GM12873 (cell line): ENCODE results near the gene SMCO4.

Source experiments
- TF ChIP-seq, protein P1 (sequence below): IDR thresholded peaks from 2 replicates; pipeline ENCODE4 v1.5.1; 2012; ENCODE audit warnings: low read depth, mild to moderate bottlenecking, moderate library complexity, low read length, control low read depth; ENCODE audit not compliant: insufficient read depth; ENCODE audit errors: missing control alignments

Gene SMCO4

DNA sequence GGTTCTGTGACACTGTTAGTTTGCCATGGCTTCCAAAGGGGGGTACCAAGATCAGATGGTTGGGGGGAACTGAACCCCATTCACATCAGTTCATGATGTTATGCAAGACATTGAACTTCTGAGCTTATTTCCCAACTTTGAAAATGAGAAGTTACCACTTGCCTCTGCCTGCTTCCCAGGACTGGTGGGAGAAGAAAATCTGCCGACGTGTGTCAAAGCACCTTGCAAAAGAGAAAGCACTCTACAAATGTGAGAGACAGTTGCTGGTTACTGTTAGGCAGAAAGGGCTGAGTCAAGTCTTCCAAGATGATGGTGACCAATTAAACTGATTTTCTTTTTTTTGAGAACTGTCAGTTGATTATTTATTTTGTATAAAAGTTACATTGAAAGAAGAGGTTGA is 45.6 kb downstream of the SMCO4 start:
- TF ChIP-seq, protein P1, sequence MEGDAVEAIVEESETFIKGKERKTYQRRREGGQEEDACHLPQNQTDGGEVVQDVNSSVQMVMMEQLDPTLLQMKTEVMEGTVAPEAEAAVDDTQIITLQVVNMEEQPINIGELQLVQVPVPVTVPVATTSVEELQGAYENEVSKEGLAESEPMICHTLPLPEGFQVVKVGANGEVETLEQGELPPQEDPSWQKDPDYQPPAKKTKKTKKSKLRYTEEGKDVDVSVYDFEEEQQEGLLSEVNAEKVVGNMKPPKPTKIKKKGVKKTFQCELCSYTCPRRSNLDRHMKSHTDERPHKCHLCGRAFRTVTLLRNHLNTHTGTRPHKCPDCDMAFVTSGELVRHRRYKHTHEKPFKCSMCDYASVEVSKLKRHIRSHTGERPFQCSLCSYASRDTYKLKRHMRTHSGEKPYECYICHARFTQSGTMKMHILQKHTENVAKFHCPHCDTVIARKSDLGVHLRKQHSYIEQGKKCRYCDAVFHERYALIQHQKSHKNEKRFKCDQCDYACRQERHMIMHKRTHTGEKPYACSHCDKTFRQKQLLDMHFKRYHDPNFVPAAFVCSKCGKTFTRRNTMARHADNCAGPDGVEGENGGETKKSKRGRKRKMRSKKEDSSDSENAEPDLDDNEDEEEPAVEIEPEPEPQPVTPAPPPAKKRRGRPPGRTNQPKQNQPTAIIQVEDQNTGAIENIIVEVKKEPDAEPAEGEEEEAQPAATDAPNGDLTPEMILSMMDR: no peak

DNA sequence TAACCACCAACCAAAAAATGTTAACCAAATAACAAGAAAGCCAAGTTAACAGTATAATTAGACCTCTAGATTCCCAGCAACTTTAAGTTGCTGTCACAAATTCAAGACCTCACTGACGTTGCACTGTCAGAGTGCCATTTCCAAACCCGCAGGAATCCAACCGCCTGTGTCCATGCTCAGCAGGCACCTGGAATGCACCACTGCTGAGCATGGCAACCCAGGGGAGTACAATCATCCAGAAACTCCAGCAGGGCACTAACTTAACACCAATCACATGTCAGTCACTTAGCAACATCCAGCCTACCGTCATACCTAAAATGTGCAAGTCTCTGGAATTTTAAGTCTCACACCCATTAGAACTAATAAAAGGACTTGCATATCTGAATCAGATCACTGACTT is 48.8 kb downstream of the SMCO4 start:
- TF ChIP-seq, protein P1: no peak

DNA sequence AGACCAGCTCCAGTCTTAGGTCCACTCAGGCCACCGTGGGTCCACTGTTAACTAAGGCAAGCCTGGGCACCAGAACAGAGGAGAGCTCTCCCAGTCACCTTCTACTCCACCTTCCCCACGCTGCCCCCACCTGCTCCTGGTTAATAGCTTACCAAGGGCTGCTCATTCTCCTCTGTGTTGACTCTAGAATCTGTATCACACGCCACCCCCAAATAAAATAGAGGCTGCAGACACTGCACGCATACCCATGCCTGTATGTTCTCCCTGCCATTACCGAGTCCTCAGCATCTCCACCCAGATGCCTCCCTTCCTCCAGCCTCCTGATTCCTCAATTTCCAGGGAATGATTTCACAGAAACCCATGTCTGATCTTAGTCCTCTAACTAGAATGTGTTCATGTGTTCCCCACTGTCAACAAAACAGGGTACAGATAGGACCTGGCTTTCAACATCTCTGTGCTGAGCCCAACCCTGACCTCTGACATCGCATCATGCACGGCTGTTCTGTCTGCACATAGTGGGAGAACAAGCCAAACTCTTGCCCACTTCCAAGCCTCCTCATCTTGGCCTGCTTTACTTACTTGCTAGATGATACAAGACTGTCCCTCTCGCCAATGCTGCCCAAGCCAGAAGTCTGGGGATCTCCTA is 49.8 kb downstream of the SMCO4 start:
- TF ChIP-seq, protein P1: no peak

DNA sequence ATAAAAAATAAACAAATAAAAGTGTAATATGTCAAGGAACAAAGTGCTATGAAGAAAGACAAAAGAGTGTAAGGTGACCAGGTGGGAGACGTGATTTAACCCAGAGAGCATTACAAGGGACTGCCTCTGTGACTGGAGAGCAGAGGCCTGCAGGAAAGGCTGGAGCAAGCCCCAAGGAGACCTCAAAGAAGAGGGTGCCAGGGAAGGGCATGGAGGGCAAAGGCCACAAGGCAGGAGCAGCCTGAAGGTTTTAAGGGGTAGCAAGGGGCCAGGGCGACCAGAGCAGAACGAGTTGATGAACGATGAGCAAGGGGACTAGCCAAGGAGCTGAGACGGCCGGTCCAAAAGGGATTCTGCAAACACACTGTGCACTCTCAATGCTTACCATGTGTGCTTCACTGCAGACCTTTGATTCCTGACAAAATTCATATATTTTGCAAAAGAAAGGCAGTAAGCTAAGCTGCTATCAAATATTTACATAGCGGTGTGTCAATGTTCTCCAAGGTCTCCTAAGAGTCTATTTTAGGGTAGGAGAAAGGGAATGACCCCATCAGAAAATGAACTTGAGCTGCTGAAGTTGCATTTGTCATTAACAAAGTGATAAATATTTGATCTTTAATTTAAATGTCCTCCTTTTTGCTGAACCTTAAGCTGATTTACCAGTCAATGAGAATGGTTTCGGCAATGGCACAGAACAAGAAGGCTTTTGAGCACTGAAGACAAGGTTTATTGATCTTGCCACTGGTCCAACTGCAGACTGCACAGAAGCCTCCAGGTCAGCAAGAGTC is 50.5 kb downstream of the SMCO4 start:
- TF ChIP-seq, protein P1: no peak

DNA sequence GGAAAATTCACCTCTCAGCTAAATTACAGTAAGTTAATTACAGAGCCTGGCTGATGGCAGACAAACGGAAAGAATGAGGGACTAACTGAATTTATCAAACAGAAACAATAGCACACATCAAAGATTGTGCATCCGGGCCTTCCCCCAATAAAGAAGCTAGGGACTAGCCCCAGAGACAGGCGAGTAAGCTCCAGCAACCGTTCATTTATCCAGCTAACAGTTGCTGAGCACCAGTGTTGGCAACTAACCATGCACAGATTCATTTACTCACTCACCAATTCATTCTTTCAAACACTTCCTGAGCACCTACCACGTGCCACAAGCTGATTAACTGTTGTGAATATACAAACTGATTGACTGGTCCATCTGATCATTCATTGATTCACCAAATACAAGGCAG is 51.2 kb downstream of the SMCO4 start:
- TF ChIP-seq, protein P1: no peak

DNA sequence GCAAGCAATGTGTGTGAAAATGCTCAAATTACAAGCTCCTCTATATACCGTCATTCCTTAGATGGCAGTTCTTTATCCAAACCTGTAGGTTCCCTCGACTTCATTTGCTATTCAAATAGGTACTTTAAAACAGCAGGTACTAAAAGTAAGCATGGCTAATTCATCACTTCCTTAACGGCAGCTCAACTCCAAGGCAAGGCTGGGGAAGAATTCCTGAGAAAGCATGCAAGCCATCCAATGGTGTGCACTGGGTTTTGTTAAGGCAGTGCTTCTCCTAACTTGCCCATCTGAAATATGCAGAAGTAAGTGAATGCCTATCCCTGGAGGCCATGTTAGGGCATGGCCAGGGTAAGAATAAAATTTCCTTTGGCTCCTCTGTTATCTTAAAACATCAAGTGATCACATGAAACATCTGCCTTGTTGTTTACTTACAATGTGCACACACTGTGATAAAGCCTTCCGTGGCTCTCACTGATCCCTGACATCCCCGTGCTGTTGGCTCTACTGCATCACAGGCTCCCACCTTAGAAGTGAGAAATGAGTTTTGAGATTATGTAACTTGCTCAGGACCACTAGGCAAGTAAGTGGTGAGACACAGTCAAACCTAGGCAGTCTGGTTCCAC is 52.1 kb downstream of the SMCO4 start:
- TF ChIP-seq, protein P1: no peak

DNA sequence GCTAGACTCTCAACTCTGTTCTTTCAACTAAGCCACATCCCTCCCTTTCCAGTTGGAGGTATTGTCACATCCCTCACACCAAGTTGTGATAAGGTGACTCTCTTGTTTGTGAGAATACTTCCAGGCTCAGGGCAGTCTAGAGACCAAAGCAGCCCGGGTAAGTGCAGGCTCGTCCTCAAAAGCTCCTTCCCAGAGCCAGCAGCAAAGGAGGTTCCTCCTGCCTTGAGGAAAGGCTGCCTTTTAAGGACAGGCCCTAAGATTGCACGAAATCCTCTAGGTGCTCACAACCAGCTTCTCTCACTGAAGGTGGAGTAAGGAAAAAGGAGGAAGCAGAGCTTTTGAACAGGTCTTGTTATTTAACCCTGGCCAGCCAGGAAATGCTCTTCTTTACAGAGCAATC is 53.4 kb downstream of the SMCO4 start:
- TF ChIP-seq, protein P1: no peak
